GM19043 (cell line): ENCODE data around the gene SNCG.

Experiments used
- ATAC-seq: cut with Tn5 transposase; IDR thresholded peaks from one replicate; pipeline ENCODE4 v1.9.1; 2021; ENCODE audit warnings: low read depth; ENCODE audit not compliant: unreplicated experiment

SNCG gene

GRCh38 chr10:86959737-86960002 is 1.3 kb downstream of the SNCG start:
- ATAC-seq: no peak

DNA sequence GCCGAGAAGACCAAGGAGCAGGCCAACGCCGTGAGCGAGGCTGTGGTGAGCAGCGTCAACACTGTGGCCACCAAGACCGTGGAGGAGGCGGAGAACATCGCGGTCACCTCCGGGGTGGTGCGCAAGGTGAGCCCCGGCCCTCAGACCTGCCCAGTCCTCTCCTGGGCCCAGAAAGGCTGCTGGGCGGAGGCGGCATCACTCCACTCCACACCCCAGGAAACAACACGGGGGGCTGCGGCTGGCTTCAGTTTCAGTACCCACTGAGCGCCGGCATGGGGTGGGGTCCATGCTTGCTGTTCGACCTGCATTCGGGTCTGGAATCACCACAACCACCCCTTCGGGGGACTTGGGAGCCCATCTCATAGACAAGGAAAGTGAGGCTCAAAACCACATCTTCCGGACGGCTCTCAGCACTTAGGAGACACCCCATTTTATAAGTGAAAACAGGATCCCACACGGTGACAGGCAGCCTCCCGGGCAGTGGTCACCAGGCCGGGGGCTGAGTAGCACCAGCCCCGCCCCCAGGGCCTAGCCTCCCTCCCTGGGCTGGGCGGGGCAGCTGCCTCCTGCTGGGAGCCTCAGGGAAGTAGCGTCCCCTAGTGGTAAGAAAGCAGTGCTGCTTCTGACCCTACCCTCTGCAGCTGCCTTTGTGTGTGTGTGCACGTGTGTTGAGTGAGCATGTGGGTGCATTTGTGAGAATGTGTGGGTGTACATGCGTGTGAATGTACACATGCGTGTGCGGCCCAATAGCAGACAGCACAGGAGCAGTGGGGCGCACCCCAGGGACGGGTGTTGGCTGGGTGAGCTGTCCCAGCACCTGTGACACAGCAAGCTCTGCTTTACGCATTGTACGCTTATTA is 1.8 kb downstream of the SNCG start:
- ATAC-seq: peak; percentile 59

DNA sequence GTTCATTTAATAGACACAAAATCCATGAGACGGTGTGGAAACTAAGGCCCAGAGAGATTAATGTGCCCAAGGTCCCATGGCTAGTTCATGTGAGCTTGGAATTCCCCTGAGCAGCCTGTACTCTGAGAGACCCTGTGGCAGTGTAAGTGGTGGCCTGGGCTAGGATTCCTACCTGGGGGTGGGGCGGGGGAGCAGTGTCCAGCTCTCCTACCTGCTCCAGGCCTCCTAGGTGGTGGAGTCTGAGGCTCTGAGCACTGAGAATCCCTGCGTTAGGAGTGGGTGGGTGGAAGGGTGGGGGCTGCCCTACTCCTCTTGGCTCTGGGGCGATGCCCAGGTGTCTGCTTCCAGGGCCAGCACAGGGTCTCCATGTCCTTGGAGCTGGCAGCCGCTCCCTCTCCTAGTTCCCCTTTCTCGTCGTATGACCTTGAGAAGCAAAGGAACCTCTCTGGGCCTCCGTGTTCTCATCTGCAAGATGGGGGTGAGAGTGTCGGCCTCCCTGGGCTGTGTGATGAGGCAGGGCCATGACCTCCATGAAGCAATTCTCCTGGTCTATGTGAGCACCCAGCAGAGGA is 2.5 kb downstream of the SNCG start:
- no peak for ATAC-seq

- ATAC-seq: no peak
Measured at GRCh38 chr10:86961481-86962091, 3.2 kb downstream of the SNCG start.

- ATAC-seq: no peak
Measured at GRCh38 chr10:86962136-86962980, 4.0 kb downstream of the SNCG start.

DNA sequence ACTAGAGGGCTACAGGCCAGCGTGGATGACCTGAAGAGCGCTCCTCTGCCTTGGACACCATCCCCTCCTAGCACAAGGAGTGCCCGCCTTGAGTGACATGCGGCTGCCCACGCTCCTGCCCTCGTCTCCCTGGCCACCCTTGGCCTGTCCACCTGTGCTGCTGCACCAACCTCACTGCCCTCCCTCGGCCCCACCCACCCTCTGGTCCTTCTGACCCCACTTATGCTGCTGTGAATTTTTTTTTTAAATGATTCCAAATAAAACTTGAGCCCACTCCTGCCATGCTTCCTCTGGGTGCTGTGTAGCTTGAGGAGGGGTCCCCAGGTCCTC is 4.5 kb downstream of the SNCG start:
- no peak for ATAC-seq

GRCh38 chr10:86963341-86963919 is 5.0 kb downstream of the SNCG start:
- no peak for ATAC-seq

GRCh38 chr10:86964061-86964846 is 5.9 kb downstream of the SNCG start:
- ATAC-seq: no peak

- ATAC-seq: no peak
Measured at GRCh38 chr10:86964847-86965190, 6.4 kb downstream of the SNCG start.

GRCh38 chr10:86965986-86966654 is 7.7 kb downstream of the SNCG start:
- no peak for ATAC-seq

DNA sequence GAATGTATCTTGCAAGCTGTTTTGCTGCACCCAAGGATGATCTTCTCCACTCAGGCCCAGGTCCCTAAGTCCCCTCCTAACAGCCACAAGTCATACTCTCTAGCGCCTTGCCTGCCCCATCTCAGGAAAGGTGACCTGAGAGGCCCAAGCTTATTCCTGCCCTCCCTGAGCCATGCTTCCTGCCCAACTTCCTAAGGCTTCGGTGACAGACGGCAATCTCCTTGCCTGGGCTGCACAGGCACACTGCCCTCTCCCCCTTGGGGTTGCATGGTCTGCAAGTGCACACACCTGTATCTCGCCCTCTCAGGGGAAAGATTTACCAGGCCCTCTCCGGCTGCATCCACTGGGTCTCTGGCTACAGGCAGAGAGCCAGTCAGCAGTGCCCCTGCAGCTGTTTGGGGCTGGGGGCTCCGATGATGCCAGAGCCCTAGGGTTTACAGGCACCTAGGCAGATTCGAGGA is 9.1 kb downstream of the SNCG start:
- no peak for ATAC-seq

GRCh38 chr10:86968271-86968993 is 10.0 kb downstream of the SNCG start, which contains the start of gene ADIRF:
TSS of gene ADIRF (plus strand) at chr10:86968482. CDS start at chr10:86968545, 63 bp downstream.
- ATAC-seq: no peak

DNA sequence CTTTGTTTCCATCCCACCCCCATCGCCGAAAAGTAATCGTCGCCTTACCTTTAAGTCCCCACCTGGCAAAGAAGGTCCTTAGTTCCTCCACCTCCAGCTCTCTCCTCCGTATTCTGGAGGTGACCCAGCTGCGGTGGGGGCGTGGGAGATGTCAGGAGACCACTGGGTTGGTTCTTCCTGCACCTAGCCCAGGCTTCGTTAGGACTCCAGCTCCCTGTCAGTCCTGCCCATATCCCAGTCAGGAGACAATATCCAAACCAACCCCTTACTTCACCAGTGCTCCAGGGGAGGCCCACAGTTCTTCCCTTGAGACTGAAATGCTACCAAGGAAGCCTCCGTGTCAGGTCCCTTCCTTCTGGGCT is 10.6 kb downstream of the SNCG start:
- no peak for ATAC-seq

DNA sequence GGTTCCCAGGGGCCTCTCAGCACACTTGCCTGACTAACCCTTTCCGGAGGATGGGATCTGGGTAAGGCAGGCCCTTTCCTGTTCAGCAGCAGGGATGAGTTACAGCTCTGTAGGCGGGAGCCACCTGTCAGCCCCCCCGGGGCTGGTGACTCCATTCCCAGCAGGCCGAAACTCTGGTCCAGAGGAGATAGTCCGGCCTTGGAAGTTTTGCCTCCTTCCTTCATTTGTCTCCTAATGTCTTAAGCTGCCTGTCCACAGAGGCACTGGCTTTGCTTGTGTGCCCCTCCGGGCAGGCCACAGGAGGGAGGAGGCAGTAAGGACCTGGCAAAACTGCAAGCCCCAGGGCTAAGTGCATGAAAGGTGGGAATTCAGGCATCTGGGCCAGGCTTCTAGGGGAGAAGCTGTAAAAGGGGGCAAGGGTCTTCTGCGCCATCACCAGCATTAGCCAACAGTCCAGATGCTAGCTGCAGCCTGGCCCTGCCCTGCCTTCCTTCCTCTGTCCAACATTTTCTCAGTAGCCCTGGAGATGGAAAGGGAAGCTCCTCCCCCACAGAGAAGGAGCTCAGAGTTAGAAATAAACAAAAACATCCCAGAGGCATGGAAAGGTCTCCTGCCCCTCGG is 11.1 kb downstream of the SNCG start:
- ATAC-seq: no peak

GRCh38 chr10:86970162-86970981 is 12.0 kb downstream of the SNCG start:
- no peak for ATAC-seq

GRCh38 chr10:86970982-86971231 is 12.5 kb downstream of the SNCG start:
- no peak for ATAC-seq

- ATAC-seq: peak; percentile 71
Measured at GRCh38 chr10:86971232-86971991, 13.0 kb downstream of the SNCG start.
